ENCODE data around the gene PZP.

DNA sequence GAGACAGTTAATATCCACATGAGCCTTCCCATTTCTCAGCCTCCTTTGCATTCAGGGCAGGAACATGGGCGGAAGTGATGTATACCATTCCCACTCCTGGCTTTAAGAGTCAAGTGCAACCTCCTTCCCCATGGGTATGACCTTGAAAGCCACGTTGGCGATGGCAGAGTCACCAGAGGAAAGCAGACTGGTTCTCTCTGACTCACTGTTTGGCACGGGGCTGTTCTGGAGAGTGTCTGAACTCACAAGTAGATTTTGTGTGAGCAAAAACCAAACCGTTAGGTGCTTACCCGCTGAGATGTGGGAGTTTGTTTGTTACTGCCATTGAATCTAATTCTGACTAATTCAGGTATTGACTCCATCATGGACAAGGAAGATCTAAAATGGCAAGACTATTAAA, 36.7 kb upstream of the PZP start:
- no peak for TF ChIP-seq MAF1 (CRISPR knock-in tag; IDR thresholded peaks at IDR 0.05; ENCODE audit: borderline replicate concordance)
- TF ChIP-seq HNRNPH1 (optimal IDR thresholded peaks at IDR 0.05; ENCODE audit: low read depth, low read length) = no peak
- TF ChIP-seq TAF1 (CRISPR knock-in tag; IDR thresholded peaks at IDR 0.05) = no peak
